Mesothelial cell of epicardium (in vitro differentiated cells): ENCODE results near the gene FNDC11. TPM values are rescaled to one million over a fixed set of nuclear protein-coding genes. Genes with fewer than 3 reads are reported as not detected.
A peak's percentile ranks its signal among the peaks of the same experiment; 100 is the strongest.

Source experiments
- DNase-seq, 2 experiments: peaks; one replicate each; pipeline ENCODE4 v3.0.0; 2021; ENCODE audit warnings: low spot score in 2 of 2; ENCODE audit not compliant: unreplicated experiment in 2 of 2
- H3K27ac Mint-ChIP-seq: 2 replicates; pipeline ENCODE4 v1.8.0; 2021; ENCODE audit warnings: mixed read lengths
- H3K27me3 Mint-ChIP-seq: 2 replicates; pipeline ENCODE4 v1.8.0; 2021; ENCODE audit warnings: low read depth, mixed read lengths
- H3K36me3 Mint-ChIP-seq: 2 replicates; pipeline ENCODE4 v1.8.0; 2021; ENCODE audit warnings: mixed read lengths
- H3K4me1 Mint-ChIP-seq: 2 replicates; pipeline ENCODE4 v1.8.0; 2021; ENCODE audit warnings: mixed read lengths
- H3K4me3 Mint-ChIP-seq: 2 replicates; pipeline ENCODE4 v1.8.0; 2021; ENCODE audit warnings: mild to moderate bottlenecking, moderate library complexity, mixed read lengths
- H3K9me3 Mint-ChIP-seq: 2 replicates; pipeline ENCODE4 v1.8.0; 2021; ENCODE audit warnings: mixed read lengths
- CTCF ChIP-seq: fragments of 200-600 bp; sonication (generic); IDR thresholded peaks from one replicate; pipeline ENCODE4 v1.5.0; 2021; ENCODE audit warnings: antibody characterized with exemption; ENCODE audit not compliant: unreplicated experiment
- total RNA-seq: library from RNA; stranded (reverse); gene quantifications from 3 replicates; pipeline ENCODE4 v1.2.1, GENCODE V29; 2021

The FNDC11 gene
- total RNA-seq, 1 donor from 2014 or later = 1.1 TPM

GRCh38 chr20:63533388-63533787 is 20.6 kb upstream of the FNDC11 start:
- Mint-ChIP-seq H3K36me3 (no peaks in the 10 kb centered on the region), H3K9me3 (no peaks in the 10 kb centered on the region), H3K27me3 (no peaks in the 10 kb centered on the region), H3K4me3 (no peak overlapping the region), H3K27ac (no peak overlapping the region), H3K4me1 (peaks cover 2% of the 10 kb centered on the region)
- DNase-seq = peak in 1 of 2 experiments; percentile 18
- TF ChIP-seq CTCF = no peak

GRCh38 chr20:63533871-63534393 is 20.0 kb upstream of the FNDC11 start:
- peak in 1 of 2 experiments; percentile 21 for DNase-seq
- no peaks in the 10 kb centered on the region for H3K36me3 Mint-ChIP-seq
- H3K9me3 Mint-ChIP-seq = no peaks in the 10 kb centered on the region
- no peak for TF ChIP-seq CTCF
- no peak overlapping the region for H3K27ac Mint-ChIP-seq
- H3K27me3 Mint-ChIP-seq = no peaks in the 10 kb centered on the region
- peaks cover 2% of the 10 kb centered on the region for H3K4me1 Mint-ChIP-seq
- no peak overlapping the region for H3K4me3 Mint-ChIP-seq

- no peak overlapping the region for H3K4me3 Mint-ChIP-seq
- H3K27me3 Mint-ChIP-seq = no peaks in the 10 kb centered on the region
- H3K27ac Mint-ChIP-seq = no peak overlapping the region
- H3K9me3 Mint-ChIP-seq = no peaks in the 10 kb centered on the region
- H3K36me3 Mint-ChIP-seq = no peaks in the 10 kb centered on the region
- DNase-seq = no peak
- H3K4me1 Mint-ChIP-seq = peaks cover 2% of the 10 kb centered on the region
- TF ChIP-seq CTCF = no peak
Observed at GRCh38 chr20:63534427-63534830, 19.5 kb upstream of the FNDC11 start.

- Mint-ChIP-seq H3K27me3 (no peaks in the 10 kb centered on the region), H3K4me3 (no peak overlapping the region), H3K27ac (no peak overlapping the region)
Observed at GRCh38 chr20:63534831-63535651, 18.9 kb upstream of the FNDC11 start.

GRCh38 chr20:63536241-63536977 is 17.6 kb upstream of the FNDC11 start:
- TF ChIP-seq CTCF = no peak
- Mint-ChIP-seq H3K27me3 (no peaks in the 10 kb centered on the region), H3K36me3 (no peaks in the 10 kb centered on the region), H3K9me3 (no peaks in the 10 kb centered on the region), H3K4me3 (no peak overlapping the region), H3K27ac (no peak overlapping the region), H3K4me1 (peaks cover 2% of the 10 kb centered on the region)
- no peak for DNase-seq

More at GRCh38 chr20:63534831-63535651, 18.9 kb upstream of the FNDC11 start:
- TF ChIP-seq CTCF = no peak
- peak in 1 of 2 experiments; percentile 16 for DNase-seq
- Mint-ChIP-seq H3K36me3 (no peaks in the 10 kb centered on the region), H3K4me1 (peaks cover 2% of the 10 kb centered on the region), H3K9me3 (no peaks in the 10 kb centered on the region)
